ENCODE data around the gene CSNK1D. TPM values are rescaled to one million over a fixed set of nuclear protein-coding genes. Genes with fewer than 3 reads are reported as not detected.
A peak's percentile ranks its signal among the peaks of the same experiment; 100 is the strongest.

The CSNK1D gene
- total RNA-seq, 1 experiment from 2014 or later = 58.5 TPM

DNA sequence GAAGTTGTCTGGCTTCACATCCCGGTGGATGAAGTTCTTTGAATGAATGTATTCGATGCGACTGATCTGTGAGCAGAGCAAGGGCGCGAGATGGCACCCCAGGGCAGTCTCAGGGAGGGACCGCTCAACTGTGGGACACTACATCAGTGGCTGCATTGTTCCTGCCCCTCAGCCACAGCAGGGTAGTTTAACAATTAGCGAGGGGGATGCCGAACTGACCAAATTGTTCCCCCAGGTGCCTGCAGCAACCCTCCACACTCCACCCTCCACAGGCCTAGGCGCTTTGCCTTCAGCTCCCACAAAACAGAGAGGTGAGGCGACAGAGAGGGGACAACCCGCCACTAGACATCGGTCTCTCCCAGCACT, 20.3 kb downstream of the CSNK1D start:
- DNase-seq (ENCODE audit: low read depth) = no peak

DNA sequence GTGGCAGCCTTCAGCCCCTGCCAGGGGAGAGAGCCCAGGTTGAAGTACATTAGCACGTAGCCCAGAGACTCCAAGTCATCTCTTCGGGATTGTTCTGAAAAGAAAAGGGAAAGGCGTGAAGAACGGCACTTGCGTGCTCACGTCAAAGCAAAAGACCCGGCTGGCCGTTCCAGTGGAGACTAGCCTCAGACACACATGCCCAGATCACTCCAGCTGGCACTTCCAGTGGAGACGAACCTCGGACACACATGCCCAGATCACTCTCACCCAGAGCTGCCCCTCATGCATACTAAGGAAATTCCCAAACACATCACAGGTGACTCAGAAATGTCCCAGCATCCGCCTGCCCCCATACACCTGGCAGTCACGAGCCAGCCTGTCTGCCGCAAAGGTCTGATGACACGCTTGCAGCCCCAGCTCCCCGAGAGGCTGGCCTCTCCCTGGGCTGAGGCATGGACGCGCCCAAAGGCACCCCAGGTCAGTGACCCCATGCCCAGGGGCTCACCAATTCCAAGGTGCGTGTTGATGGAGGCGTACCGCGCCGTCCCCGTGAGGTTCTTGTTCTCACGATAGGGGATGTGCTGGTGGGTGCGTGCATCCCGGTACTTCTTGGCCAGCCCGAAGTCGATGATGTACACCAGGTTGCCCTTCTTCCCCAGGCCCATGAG, 20.9 kb downstream of the CSNK1D start:
- no peak for DNase-seq (ENCODE audit: low read depth)

GRCh38 chr17:82250868-82251500, 22.5 kb downstream of the CSNK1D start:
- no peak for DNase-seq (ENCODE audit: low read depth)

DNA sequence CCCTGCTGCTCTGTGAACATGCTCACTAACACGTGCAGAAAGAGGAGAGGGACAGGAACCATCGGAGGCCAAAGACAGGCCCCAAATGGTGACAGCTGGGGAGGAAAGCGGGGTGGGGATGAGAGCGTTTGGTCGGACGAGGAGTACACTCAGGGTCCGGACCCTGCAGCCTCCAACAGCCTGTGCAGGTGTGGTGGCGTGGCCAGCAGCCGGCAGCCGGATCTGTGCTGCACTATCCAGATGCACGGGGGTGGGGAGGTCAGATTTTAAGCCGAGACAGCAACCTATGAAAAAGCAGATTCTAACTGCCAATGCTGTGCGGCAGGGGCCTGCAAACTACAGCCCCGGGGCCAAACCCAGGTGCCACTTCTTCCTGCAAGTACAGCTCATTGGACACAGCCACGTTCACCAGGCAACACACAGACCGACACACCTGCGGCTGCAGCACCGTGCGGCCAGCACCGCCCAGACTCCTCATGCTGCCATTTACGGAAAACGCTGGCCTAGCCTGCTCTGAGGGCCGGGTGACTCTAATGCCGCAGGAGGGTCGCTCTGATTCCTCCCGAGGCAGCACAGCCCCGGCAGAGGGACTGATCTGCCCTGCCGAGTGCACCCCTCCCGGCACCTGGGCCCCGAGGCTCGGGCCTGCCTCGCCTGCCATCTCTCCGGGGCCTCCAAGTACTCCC, 23.5 kb downstream of the CSNK1D start:
- no peak for DNase-seq (ENCODE audit: low read depth)

GRCh38 chr17:82248815-82249674, 24.5 kb downstream of the CSNK1D start:
- DNase-seq (ENCODE audit: low read depth) = no peak

DNA sequence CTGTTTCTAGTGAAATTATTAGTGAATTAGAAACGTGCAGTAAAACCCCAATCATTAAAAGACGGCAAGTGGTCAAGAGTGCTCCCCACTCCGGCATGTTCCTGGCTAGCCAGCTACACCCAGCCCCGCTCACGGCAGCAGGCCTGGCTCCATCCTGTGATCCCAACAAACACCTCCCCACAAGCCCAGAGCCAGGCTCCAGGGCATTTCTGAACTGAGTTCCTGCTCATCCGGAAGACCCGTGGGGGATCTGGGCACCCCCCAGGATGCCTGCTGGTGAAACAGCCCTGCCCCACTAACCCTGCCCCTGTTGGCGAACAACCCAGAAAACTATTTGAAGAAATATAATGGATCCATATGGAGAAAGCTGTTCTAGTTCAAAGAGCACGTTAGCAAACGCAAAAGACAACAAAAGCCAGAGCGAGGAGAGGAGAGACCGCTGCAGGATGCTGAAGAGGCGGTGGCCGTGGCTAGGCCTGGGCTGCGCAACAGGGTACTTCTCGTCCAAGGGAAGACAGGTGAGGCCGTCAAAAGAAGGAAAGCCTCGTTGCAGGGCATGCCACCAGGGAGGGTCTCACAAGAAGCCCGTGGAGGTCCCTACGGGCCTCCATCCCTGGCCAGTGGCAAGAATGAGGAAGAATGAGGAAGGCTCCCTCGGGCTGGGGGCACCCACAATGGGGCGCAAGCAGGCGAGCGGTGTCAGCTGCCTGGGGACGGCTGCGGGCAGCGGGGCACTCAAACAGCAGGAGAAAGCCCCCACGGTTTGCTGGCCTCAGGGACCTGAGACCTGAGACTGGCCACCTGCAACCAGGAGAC, 25.4 kb downstream of the CSNK1D start:
- no peak for DNase-seq (ENCODE audit: low read depth)

DNA sequence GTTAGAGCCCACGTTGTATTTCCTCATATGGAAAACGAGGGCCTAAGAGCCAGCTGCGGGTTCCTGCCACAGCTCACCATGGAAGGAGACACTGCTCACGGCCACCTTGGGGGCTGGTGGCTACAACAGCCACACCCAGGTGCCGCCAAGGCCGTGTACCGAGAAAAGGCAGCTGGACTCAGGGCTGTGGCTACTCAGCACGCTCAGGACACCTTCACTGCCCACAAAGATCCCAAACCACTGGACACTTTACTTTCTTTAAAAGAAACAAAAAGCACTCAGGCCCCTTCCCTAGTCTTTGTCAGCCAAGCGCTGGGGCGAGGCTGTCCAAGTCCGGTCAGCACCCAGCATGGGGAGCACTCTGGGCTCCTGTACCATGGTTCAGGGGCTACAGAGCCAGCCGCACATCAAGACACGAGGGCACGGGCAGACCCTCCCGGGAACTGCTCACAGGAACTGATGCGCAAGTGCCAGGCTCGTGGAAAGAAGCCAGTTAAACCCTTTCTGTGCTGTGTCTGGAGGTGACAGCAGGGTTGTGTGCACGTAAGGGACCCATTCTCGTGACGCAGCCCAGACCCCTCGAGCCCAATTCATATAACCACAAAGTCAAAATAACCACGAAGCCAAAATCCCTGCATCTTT, 26.2 kb downstream of the CSNK1D start:
- DNase-seq (ENCODE audit: low read depth) = no peak

DNA sequence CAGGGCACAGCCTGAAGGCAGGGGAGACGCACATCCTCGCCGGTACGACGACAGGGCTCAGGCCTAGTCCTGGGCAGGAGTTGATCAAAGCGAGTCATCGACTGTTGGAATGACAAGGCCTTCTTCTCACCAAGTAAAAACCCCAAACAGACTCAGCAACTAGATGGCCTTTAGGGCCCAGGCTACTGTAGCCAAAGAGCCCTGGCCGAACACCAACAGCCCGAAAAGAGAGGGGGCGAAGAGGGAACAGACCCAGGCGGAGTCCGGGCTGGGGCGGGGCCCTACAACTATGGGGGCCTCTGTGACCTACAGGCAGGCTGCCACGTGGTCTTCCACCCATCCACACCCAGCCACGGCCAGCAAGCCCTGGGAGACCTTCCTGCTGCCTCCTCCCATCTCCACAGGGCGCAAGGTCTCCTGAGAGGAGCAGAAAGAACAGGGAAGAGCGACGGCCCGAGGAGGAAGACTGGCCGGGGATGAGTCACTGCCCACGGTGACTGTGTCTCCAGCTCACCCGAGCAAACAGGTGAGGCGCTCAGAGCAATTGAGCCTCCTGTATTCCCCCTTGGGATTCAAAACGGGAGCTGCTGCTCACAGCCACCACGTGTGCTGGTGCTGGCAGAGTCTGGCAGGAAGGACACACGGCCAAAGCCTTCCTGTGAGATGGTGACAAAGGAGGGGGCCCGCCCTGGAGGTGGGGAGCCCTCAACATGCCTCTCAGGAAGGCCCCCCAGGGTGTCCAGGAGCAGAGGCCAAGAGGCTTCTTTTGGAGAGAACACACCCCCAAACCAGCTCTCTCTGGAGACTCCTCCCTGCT, 26.9 kb downstream of the CSNK1D start:
- DNase-seq (ENCODE audit: low read depth) = peak; percentile 92

DNA sequence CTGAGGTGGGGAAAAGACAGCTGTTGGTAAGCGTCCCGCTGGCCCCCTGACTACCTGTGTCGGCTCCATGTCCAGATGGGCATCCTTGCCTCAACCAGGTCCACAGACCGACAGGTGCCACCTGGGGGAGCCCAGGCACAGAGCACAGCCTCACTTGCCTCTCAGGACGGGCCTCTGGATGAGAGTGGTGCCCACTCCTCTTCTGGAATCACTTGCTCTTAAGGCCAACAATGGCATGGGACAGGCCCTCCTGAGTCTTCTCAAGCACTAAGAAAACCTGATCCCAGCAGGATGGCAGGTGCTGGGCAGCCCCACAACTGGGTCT, 27.5 kb downstream of the CSNK1D start:
- DNase-seq (ENCODE audit: low read depth) = no peak

GRCh38 chr17:82245134-82246039, 28.1 kb downstream of the CSNK1D start:
- DNase-seq (ENCODE audit: low read depth) = no peak

GRCh38 chr17:82244413-82245133, 28.9 kb downstream of the CSNK1D start:
- DNase-seq (ENCODE audit: low read depth) = peak; percentile 51

DNA sequence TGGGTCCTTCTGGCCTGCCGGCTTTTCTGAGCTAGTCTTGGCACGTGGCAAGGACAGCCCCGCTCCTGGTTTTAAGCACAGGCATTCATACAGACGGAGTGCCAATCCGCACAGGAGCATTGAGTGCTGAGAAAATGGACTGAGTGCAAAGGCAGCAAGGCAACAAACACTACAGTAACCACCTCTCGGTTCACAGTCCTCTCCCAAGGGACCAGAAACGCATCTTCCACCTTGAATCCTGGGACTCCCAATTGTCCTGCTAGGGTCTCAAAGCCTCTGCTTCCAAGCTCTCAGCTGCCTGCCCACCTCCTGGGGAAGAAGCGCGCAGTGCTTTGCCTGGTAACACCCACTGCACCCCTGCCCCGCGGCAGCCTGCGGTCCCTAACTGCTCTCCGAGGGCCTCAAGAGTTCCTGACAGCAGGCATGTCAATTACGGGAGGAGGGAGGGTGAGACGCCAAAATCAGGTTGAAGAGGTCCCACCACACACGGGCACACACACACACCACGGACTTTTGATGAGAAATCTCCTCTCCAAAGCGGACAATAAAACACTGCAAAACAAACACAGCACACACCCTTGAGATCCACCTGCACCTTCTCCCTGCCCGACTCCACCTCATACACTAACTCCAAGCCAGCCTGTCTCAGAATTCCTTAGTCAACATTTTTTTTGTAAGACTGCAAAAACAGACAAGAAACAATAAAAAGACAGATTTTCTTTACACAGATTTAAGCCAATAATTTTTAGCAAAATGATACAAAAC, 29.7 kb downstream of the CSNK1D start:
- no peak for DNase-seq (ENCODE audit: low read depth)

DNA sequence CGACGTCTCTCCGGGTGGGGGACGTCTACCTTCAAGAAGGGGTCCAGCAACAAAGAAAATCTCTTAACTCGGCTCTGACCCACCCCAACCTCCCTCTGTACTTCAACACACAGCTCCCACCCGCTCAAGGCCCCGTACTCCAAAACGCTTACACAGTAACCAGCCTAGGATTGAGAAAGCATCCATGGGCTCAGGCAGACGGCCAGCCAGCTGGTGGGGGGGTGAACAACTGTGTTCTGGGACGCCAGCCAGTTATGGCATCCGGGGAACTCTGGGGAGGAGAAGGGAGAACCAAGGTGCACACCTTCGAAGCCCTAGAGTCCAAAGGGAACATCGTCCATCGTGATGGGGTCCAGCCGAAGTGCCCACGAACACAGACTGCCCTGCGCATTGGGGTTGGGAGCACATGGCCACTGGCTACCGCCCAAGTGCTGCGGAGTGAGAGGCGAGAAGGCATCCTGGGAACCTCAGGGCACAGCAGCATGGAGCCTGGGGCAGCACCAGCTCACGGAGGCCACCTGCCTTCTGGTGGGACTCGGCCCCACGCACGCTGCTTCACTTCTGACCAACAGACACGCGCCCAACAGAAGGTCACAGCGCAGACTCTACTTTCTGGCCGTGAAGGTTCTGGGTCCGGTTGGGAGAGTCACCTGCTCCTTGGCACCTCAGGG, 30.4 kb downstream of the CSNK1D start:
- DNase-seq (ENCODE audit: low read depth) = peak; percentile 56

DNA sequence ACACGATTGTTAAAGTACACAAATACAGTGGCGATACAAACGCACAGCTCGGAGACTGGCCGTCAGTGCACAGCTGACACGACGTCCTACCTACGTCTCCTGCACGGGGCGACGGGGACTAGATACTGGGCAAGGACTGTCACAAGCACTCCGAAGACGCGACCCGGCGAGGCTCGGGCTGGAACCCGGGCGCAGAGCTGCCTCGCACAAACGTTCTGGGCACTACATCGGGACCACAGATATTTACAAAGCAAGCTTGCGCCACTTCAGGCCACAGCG, 30.9 kb downstream of the CSNK1D start:
- no peak for DNase-seq (ENCODE audit: low read depth)

DNA sequence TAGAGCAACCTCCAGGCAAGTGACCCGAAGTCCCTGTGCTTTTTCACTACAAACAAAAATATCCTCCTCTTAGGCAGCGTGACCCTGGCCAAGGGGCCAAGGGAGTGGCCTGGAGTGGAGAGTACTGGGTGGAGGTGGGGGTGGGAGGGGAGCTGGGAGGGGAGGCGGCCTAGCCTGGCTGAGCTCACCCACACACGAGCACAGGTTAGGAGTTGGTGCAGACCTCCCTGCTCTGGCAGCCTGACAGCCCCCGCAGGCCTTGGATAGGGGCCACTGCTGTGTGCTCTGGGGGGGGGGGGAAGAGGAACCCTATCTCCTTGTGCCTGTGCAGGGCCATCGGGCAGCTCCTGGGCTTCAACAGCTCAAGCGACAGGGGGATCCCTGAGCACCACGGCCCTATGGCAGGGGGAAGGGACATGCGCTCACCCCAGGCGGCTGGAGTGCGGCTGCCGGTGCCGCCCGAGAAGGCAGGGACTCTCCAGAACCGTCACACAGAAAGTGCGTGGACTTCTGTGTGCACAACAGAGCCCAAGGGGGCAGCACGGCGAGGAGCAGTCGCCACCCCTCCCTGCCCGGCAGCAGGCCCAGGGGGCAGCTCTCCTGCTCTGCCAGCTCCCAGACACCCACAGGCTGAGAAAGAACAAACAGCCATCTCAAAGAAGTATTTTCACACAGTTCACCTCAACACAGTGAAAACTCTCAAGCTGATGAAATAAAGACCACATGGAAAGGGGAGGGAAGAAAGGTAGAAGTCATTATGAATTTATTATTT, 31.4 kb downstream of the CSNK1D start:
- DNase-seq (ENCODE audit: low read depth) = no peak
